MCF 10A (cell line): ENCODE results near the gene ITGB5. TPM values are rescaled to one million over a fixed set of nuclear protein-coding genes. Genes with fewer than 3 reads are reported as not detected.
"Not testable (repeated sequence)": the region's sequence is repeated elsewhere in the genome, so short reads cannot be mapped to it uniquely, and the experiment has no call there.

Experiments used
- BruUV-seq: library from RNA; stranded (reverse); fragments of 400-500 nt; replicated peaks from 2 replicates; lab custom pipeline; 2021; lab: Mats Ljungman, UMichigan
- CTCF ChIA-PET: fragments of 300-600 bp; sonication (Branson Sonifier 250); formaldehyde crosslinking; extraction: SDS; loops from one replicate; lab custom pipeline; 2021; ENCODE audit warnings: antibody characterized with exemption, inconsistent platforms; lab: Yijun Ruan, JAX
- POLR2A ChIA-PET: fragments of 300-600, 350-650 bp; sonication (Branson Sonifier 250); formaldehyde crosslinking; extraction: SDS; loops from one replicate; lab custom pipeline; 2020; ENCODE audit warnings: antibody characterized with exemption, inconsistent platforms; lab: Yijun Ruan, JAX
- DNase-seq: peaks from one replicate; pipeline ENCODE4 v3.0.0-alpha.2; 2018; ENCODE audit not compliant: unreplicated experiment
- H3K27ac Mint-ChIP-seq: one replicate; pipeline ENCODE4 v1.8.0; 2022; ENCODE audit warnings: mild to moderate bottlenecking, low read depth, mixed read lengths; ENCODE audit not compliant: unreplicated experiment
- H3K27me3 Mint-ChIP-seq: one replicate; pipeline ENCODE4 v1.8.0; 2022; ENCODE audit warnings: mixed read lengths; ENCODE audit not compliant: insufficient read depth, unreplicated experiment
- H3K36me3 Mint-ChIP-seq: one replicate; pipeline ENCODE4 v1.8.0; 2022; ENCODE audit warnings: mild to moderate bottlenecking, moderate library complexity, mixed read lengths; ENCODE audit not compliant: insufficient read depth, unreplicated experiment
- H3K4me1 Mint-ChIP-seq: one replicate; pipeline ENCODE4 v1.8.0; 2022; ENCODE audit warnings: mixed read lengths; ENCODE audit not compliant: insufficient read depth, unreplicated experiment
- H3K4me3 Mint-ChIP-seq: one replicate; pipeline ENCODE4 v1.8.0; 2022; ENCODE audit warnings: mild to moderate bottlenecking, moderate library complexity, mixed read lengths; ENCODE audit not compliant: unreplicated experiment
- H3K9me3 Mint-ChIP-seq: one replicate; pipeline ENCODE4 v1.8.0; 2022; ENCODE audit warnings: mixed read lengths; ENCODE audit not compliant: unreplicated experiment
- intact Hi-C: fragments of 100-400 bp; cut with micrococcal nuclease; formaldehyde crosslinking; loops from 2 replicates; pipeline ENCODE4 v1.14.1; 2022
- total RNA-seq: library from RNA; stranded (reverse); gene quantifications from 2 replicates; pipeline ENCODE4 v1.2.3, GENCODE V29; 2022
- TF ChIP-seq, protein P1 (sequence below): fragments of 200-600 bp; IDR thresholded peaks from one replicate; pipeline ENCODE4 v1.8.0; 2022; ENCODE audit warnings: antibody characterized with exemption, mild to moderate bottlenecking; ENCODE audit not compliant: unreplicated experiment

The ITGB5 gene
- total RNA-seq, 1 experiment from 2014 or later, result 101 TPM

DNA sequence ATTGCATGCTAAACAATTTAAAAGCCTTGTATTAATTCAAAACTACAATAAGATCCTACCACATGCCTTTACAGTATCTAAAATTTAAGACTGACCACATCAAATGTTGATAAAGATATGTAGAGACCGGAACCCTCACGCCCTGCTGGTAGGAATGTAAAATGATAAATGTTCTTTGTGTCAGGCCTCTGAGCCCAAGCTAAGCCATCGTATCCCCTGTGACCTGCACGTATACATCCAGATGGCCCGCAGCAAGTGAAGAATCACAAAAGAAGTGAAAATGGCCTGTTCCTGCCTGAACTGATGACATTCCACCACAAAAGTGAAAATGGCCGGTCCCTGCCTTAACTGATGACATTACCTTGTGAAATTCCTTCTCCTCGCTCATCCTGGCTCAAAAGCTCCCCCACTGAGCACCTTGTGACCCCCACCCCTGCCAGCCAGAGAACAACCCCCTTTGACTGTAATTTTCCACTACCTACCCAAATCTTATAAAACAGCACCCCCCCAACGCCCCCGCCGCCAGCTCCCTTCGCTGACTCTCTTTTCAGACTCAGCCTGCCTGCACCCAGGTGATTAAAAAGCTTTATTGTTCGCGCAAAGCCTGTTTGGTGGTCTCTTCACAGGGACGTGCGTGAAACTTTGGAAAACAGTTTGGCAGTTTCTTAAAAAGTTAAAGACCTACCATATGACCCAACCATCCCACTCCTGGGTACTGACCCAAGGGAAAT, 59.5 kb downstream of the ITGB5 start:
- Mint-ChIP-seq H3K27ac (peak overlapping the region; percentile 88), H3K4me1 (peaks cover 21% of the 10 kb centered on the region), H3K36me3 (peaks cover 23% of the 10 kb centered on the region)
- POLR2A ChIA-PET, result interaction anchor here (0.6 to 2.6 kb wide), 9 partner anchors 9 to 1253 kb away, joined by 3 to 24 read pairs (median 6); no protein-coding TSS in a partner anchor
- intact Hi-C loops, DNase-seq, H3K4me3 Mint-ChIP-seq, BruUV-seq, H3K9me3 Mint-ChIP-seq, H3K27me3 Mint-ChIP-seq: not testable (repeated sequence)
- CTCF ChIA-PET, result interaction anchor here (0.6 to 2.0 kb wide), 7 partner anchors 19 to 79 kb away, joined by 3 to 6 read pairs (median 3); no protein-coding TSS in a partner anchor
- TF ChIP-seq, protein P1, sequence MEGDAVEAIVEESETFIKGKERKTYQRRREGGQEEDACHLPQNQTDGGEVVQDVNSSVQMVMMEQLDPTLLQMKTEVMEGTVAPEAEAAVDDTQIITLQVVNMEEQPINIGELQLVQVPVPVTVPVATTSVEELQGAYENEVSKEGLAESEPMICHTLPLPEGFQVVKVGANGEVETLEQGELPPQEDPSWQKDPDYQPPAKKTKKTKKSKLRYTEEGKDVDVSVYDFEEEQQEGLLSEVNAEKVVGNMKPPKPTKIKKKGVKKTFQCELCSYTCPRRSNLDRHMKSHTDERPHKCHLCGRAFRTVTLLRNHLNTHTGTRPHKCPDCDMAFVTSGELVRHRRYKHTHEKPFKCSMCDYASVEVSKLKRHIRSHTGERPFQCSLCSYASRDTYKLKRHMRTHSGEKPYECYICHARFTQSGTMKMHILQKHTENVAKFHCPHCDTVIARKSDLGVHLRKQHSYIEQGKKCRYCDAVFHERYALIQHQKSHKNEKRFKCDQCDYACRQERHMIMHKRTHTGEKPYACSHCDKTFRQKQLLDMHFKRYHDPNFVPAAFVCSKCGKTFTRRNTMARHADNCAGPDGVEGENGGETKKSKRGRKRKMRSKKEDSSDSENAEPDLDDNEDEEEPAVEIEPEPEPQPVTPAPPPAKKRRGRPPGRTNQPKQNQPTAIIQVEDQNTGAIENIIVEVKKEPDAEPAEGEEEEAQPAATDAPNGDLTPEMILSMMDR, result peak; percentile 25

DNA sequence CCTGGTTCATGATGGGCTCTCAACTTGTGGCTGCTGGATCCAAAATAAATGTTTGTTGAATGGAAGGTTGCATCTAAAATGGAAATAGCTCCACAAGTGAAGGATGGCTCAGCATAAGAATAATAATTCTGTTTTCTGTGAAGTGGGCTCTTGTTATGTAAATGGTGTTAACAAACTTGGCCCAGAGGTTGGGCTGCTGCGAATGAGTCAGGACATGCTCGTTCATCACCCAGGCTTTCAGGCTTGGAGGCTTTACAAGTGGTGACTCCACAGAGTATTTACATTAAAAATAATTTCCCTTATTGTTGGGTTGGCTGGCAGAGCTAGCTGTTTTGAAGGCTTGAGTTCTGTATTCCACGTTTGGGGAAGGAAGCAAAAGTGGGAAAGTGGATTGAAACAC, 60.5 kb downstream of the ITGB5 start:
- TF ChIP-seq, protein P1, result no peak
- POLR2A ChIA-PET, result interaction anchor here (1.0 to 2.6 kb wide), 11 partner anchors 10 to 226 kb away, joined by 3 to 24 read pairs (median 4); no protein-coding TSS in a partner anchor
- peak overlapping the region; percentile 88 for H3K27ac Mint-ChIP-seq
- H3K4me1 Mint-ChIP-seq, result peaks cover 19% of the 10 kb centered on the region
- peak; percentile 82 for DNase-seq
- no TSS peak for BruUV-seq
- intact Hi-C loops, result no loop called here
- CTCF ChIA-PET, result interaction anchor here (0.6 to 2.0 kb wide), 8 partner anchors 16 to 90 kb away, joined by 3 to 6 read pairs (median 3); no protein-coding TSS in a partner anchor
- H3K4me3 Mint-ChIP-seq, result no peak overlapping the region
- no peaks in the 10 kb centered on the region for H3K9me3 Mint-ChIP-seq
- peaks cover 27% of the 10 kb centered on the region for H3K36me3 Mint-ChIP-seq
- H3K27me3 Mint-ChIP-seq, result no peaks in the 10 kb centered on the region

DNA sequence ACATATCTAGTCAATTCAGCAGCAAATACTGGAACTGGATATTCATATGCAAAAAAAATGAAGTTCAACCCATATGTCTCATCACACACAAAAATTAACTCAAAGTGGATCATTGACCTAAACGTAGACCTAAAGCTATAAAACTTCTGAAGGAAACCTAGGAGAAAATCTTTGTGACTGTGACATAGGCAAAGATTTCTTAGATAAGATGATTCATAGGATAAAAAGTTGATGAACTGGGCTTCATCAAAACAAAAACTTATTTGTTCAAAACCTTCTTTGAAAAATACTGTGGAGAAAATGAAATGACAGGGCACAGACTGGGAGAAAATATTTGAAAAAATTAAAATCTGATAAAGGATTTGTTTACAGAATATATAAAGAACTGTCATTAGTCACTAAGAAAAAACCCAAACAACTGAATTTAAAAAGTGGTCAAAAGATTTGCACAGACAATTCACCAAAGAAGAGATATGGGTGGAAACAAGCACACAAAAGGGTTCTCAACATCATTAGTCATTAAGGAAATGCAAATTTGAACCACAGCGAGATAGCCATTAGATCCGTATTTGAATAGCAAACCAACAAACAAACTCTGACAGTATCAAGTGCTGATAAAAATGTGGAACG, 62.8 kb downstream of the ITGB5 start:
- CTCF ChIA-PET, result interaction anchor here (0.8 to 2.0 kb wide), 4 partner anchors 17 to 77 kb away, joined by 3 to 9 read pairs (median 4); no protein-coding TSS in a partner anchor
- BruUV-seq, result no TSS peak
- TF ChIP-seq, protein P1, result no peak
- DNase-seq, result no peak
- H3K4me3 Mint-ChIP-seq, result no peak overlapping the region
- POLR2A ChIA-PET, result interaction anchor here (0.7 kb wide), 1 partner anchor 65 kb away, joined by 3 read pairs; no protein-coding TSS in a partner anchor
- intact Hi-C loops, result no loop called here
- H3K36me3 Mint-ChIP-seq, result peaks cover 30% of the 10 kb centered on the region
- no peak overlapping the region for H3K27ac Mint-ChIP-seq
- H3K4me1 Mint-ChIP-seq, result peaks cover 19% of the 10 kb centered on the region
- H3K9me3 Mint-ChIP-seq, result no peaks in the 10 kb centered on the region
- H3K27me3 Mint-ChIP-seq, result no peaks in the 10 kb centered on the region

DNA sequence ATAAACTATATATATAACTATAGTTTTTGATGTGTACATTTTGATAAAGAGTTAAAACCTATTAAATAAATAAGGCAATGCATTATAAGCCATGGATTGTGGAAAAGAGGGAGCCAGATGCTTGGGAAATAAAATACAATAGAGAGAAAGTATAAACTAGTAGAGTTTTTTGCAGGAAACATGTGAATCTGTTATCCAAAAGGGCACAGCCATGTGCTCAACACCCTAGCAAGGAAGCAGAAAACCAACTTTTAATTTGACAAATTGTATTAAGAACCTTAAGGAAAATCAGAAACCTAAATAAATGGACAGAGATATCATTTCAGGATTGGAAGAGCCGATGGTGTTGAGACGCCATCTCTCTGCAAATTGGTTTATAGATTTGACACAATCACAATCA, 63.5 kb downstream of the ITGB5 start:
- DNase-seq, result no peak
- TF ChIP-seq, protein P1, result no peak
- POLR2A ChIA-PET, result interaction anchor here (0.7 kb wide), 1 partner anchor 65 kb away, joined by 3 read pairs; no protein-coding TSS in a partner anchor
- intact Hi-C loops, result no loop called here
- peaks cover 19% of the 10 kb centered on the region for H3K4me1 Mint-ChIP-seq
- peaks cover 35% of the 10 kb centered on the region for H3K36me3 Mint-ChIP-seq
- H3K27me3 Mint-ChIP-seq, result no peaks in the 10 kb centered on the region
- CTCF ChIA-PET, result interaction anchor here (0.8 to 2.0 kb wide), 4 partner anchors 16 to 78 kb away, joined by 3 to 9 read pairs (median 4); no protein-coding TSS in a partner anchor
- no peak overlapping the region for H3K27ac Mint-ChIP-seq
- BruUV-seq, result no TSS peak
- no peak overlapping the region for H3K4me3 Mint-ChIP-seq
- H3K9me3 Mint-ChIP-seq, result no peaks in the 10 kb centered on the region
